Activated T-helper 2 cell treated with anti-CD3 and anti-CD28 coated beads, Interferon-gamma antibody, Interleukin-2, Interleukin-4, amounts not matched to agents 10 μg/mL and 5 μg/mL and 100 μg/mL, durations not matched to agents 14 hours and 24 hours and 36 hours (primary cell): Measurements from ENCODE around the gene KAZN. TPM values are rescaled to one million over a fixed set of nuclear protein-coding genes. Genes with fewer than 3 reads are reported as not detected.

Experiments
- DNase-seq: peaks from one replicate; pipeline ENCODE4 v3.0.0; 2021; ENCODE audit warnings: low spot score
- H3K27ac Mint-ChIP-seq: one replicate; pipeline ENCODE4 v1.8.0; 2021; ENCODE audit warnings: mixed read lengths
- H3K27me3 Mint-ChIP-seq: one replicate; pipeline ENCODE4 v1.8.0; 2021; ENCODE audit warnings: low read depth, mixed read lengths
- H3K36me3 Mint-ChIP-seq: one replicate; pipeline ENCODE4 v1.8.0; 2021; ENCODE audit warnings: low read depth, mixed read lengths
- H3K4me1 Mint-ChIP-seq: one replicate; pipeline ENCODE4 v1.8.0; 2021; ENCODE audit warnings: low read depth, mixed read lengths
- H3K4me3 Mint-ChIP-seq: one replicate; pipeline ENCODE4 v1.8.0; 2021; ENCODE audit warnings: low read depth, mild to moderate bottlenecking, moderate library complexity, mixed read lengths
- H3K9me3 Mint-ChIP-seq: one replicate; pipeline ENCODE4 v1.8.0; 2021; ENCODE audit warnings: mixed read lengths
- intact Hi-C: fragments of 100-400 bp; cut with micrococcal nuclease; formaldehyde crosslinking; loops from one replicate; pipeline ENCODE4 v1.15.1; 2023
- total RNA-seq: library from RNA; stranded (reverse); gene quantifications from 2 replicates; pipeline ENCODE4 v1.2.3, GENCODE V29; 2022

The KAZN gene
- total RNA-seq, 1 donor from 2014 or later = 0.68 TPM

DNA sequence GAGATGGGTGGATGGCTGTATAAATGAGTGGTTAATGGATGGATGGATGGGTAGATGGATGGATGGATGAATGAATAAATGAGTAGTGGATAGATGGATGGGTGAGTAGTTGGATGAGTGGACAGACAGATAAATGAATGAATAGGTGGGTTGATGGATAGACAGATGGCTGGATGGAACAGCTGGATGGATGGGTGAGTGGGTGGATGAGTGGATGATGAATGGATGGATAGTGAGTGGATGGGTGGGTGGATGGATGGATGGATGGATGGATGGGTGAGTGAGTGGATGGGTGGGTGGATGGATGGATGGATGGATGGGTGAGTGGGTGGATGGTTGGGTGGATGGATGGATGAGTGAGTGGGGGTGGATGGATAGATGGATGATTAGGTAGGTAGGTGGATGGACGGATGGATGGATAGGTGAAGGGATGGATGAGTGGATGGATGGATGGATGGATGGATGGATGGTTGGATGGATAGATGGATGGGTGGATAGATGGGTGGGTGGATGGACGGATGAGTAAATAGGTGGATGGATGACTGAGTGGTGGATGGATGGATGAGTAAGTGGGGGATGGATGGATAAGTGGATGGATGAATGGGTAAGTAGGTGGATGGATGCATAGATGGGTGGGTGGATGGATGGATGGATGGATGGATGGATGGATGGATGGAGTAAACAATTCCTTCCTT lies 246.6 kb downstream of the KAZN start:
- H3K4me3 Mint-ChIP-seq = no peak overlapping the region
- H3K27me3 Mint-ChIP-seq = no peaks in the 10 kb centered on the region
- H3K9me3 Mint-ChIP-seq = peaks cover 36% of the 10 kb centered on the region
- DNase-seq = no peak
- intact Hi-C loops = no loop called here
- H3K4me1 Mint-ChIP-seq = no peaks in the 10 kb centered on the region
- no peaks in the 10 kb centered on the region for H3K36me3 Mint-ChIP-seq
- no peak overlapping the region for H3K27ac Mint-ChIP-seq

DNA sequence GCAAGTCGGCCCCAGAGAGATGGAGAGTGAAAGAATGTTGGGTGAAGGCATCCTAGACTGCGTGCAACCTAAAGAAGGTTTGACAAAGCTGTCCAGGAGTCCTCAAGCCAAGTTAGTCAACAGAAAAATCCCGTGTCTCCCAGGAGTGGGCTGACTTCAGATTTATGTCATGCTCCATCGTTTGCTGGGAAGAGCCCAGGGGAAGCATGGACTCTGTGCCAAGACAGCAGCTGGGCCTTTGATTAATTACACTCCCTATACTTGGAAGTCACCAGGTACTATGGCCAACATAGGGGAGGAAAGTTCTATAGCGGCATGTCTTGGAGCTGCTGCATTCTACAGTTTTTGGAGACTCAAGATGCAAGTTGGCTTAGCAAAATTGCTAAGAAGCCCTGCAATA lies 247.4 kb downstream of the KAZN start:
- Mint-ChIP-seq H3K36me3 (no peaks in the 10 kb centered on the region), H3K27ac (no peak overlapping the region), H3K4me3 (no peak overlapping the region), H3K4me1 (no peaks in the 10 kb centered on the region), H3K9me3 (peaks cover 32% of the 10 kb centered on the region), H3K27me3 (no peaks in the 10 kb centered on the region)
- DNase-seq = no peak
- intact Hi-C loops = no loop called here

DNA sequence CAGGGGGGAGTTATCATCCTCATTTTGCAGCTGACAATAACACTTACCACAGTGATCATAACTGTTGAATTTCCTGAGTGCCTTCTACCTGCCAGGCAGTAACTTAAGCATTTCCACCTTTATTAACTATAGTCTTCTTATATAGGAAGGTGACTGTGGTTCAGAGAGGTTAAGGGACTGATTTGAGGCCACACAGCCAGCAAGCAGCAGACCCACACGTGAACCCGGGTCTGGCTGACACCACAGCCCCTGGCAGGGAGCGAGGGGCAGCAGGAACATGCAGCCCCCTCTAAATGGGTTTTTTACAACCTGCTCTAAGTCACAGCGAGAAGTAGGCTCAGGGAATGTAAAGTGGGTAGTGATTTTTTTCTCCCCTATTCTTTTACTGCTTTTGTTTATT lies 248.2 kb downstream of the KAZN start:
- Mint-ChIP-seq H3K9me3 (peaks cover 28% of the 10 kb centered on the region), H3K4me3 (no peak overlapping the region), H3K4me1 (no peaks in the 10 kb centered on the region), H3K36me3 (no peaks in the 10 kb centered on the region), H3K27ac (no peak overlapping the region), H3K27me3 (no peaks in the 10 kb centered on the region)
- intact Hi-C loops = no loop called here
- DNase-seq = no peak

DNA sequence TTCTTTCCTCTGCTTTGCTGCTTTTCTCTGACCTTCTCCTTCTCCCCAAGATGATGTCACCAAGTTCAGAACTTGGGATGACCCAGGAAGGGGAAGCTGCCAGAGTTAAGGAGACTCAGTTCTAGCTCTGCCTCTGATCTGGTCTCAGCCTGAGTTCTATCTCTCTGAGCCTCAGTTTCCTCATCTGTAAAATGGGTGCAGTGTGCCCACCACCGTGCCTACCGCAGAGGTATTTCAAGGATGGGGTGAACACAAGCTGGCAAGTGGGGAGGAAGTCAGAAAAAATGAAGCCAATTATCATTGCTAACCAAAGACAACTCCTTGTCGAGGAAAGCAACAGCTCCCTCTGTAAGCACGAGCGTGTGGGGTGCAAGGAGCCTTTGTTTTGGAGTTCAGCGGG lies 249.7 kb downstream of the KAZN start:
- Mint-ChIP-seq H3K4me3 (no peak overlapping the region), H3K27me3 (no peaks in the 10 kb centered on the region), H3K36me3 (no peaks in the 10 kb centered on the region), H3K27ac (no peak overlapping the region), H3K4me1 (no peaks in the 10 kb centered on the region), H3K9me3 (peaks cover 13% of the 10 kb centered on the region)
- intact Hi-C loops = no loop called here
- DNase-seq = no peak

DNA sequence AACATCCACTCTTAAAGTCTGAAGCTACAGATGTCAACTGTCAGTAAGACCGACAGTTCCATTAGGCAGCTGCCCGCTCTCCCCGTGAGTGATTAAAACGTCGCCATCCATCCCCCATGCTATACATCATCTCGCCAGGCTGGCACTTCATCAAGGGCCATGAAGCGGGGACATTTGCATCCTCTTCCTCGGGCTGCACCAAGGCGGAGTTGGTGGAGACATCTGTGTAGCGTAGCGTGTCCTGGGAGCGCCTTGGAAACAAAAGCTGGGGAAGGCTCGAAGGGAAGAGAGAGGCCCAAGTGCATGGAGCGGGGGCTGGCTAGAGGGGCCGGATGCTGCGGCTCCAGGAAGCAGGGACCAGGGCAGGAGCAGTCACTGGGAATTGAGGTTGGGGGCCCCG lies 250.1 kb downstream of the KAZN start:
- Mint-ChIP-seq H3K9me3 (peaks cover 11% of the 10 kb centered on the region), H3K27me3 (no peaks in the 10 kb centered on the region), H3K4me3 (no peak overlapping the region), H3K27ac (no peak overlapping the region), H3K36me3 (no peaks in the 10 kb centered on the region), H3K4me1 (no peaks in the 10 kb centered on the region)
- DNase-seq = no peak
- intact Hi-C loops = no loop called here

DNA sequence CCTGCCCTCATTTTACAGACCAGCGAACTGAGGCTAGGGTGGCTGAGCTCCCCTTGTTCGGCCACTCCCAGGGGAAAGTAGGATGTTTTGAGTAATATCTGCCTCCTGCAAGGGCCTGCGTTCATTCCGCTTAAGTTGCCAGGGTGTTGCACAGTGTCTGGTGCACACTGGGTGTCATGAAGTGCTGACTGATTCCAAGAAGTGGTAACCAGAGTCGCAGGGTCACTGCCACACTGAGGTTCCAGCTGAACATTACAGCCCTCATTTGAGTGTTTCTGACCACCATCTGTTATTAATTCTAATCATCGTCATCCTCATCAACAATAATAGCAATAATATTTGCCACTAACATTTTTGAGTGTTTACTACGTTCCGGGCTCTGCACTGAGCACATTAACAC lies 250.6 kb downstream of the KAZN start:
- DNase-seq = no peak
- intact Hi-C loops = no loop called here

DNA sequence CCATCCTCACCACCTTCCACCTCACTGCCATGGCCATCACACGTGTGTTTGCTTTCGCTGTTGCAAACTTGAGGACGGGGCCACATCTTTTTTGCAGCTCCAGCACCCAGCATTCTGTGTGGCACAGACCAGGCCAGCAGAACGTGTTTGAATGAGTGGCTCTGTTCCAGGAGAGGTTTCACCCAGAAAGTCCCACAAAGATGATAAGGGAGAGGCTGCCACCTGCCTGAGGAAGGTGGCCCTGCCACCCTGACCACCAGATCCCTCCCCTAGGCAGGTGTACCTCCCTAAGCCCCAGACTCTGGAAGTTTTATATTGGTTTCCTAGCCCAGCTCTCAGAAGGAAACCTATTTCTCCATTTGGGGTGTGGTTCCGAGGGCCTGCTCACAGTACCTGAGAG lies 252.1 kb downstream of the KAZN start:
- intact Hi-C loops = no loop called here

More for the DNA sequence above, 250.6 kb downstream of the KAZN start:
- no peaks in the 10 kb centered on the region for H3K36me3 Mint-ChIP-seq
- H3K4me3 Mint-ChIP-seq = no peak overlapping the region
- H3K9me3 Mint-ChIP-seq = peaks cover 7% of the 10 kb centered on the region
- no peaks in the 10 kb centered on the region for H3K4me1 Mint-ChIP-seq
- H3K27ac Mint-ChIP-seq = no peak overlapping the region
- H3K27me3 Mint-ChIP-seq = no peaks in the 10 kb centered on the region

DNA sequence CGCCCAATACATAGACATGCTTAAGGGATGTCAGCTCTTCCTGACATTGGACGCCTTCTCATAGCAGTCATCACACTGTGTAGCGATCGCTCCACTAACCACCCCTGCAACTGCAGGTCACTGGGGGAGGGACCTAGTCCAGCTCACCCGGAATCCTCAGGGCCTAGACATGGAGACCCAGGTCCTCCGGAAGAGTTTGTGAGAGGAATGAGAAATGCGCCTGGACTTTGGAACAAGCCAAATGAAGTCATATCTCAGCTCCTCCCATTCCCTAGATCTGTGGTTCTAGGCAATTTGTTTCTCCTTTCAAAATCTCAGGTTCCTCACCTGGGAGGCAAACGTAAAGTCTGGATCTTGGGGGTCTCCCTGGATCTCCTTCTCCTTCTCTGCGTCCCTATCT lies 253.3 kb downstream of the KAZN start:
- Mint-ChIP-seq H3K36me3 (no peaks in the 10 kb centered on the region), H3K4me1 (no peaks in the 10 kb centered on the region), H3K27me3 (no peaks in the 10 kb centered on the region), H3K4me3 (no peak overlapping the region), H3K9me3 (no peaks in the 10 kb centered on the region), H3K27ac (no peak overlapping the region)
- DNase-seq = no peak
- intact Hi-C loops = no loop called here

More for the DNA sequence above, 252.1 kb downstream of the KAZN start:
- Mint-ChIP-seq H3K27me3 (no peaks in the 10 kb centered on the region), H3K36me3 (no peaks in the 10 kb centered on the region), H3K4me1 (no peaks in the 10 kb centered on the region), H3K27ac (no peak overlapping the region), H3K9me3 (no peaks in the 10 kb centered on the region), H3K4me3 (no peak overlapping the region)
- DNase-seq = no peak

DNA sequence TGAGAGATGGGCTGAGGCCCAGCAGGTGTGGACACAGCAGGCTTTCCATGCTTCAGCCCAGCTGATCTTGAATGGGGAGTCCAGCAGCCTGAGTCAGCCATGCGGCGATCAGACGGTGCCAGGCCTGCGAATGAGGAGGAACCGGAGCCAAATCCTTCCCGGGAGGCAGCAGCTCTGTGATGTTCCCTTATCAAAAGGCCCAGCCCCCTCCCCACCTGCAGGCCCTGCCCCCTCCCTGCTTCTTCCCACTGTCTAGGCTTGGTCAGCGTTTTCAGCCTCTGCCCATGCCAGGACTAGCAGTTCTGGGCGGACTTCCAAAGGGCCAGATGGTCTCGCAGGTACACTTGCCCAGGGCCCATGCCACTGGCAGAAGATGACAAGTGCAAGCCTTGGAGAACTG lies 253.8 kb downstream of the KAZN start:
- no peaks in the 10 kb centered on the region for H3K4me1 Mint-ChIP-seq
- H3K9me3 Mint-ChIP-seq = no peaks in the 10 kb centered on the region
- H3K27ac Mint-ChIP-seq = no peak overlapping the region
- H3K4me3 Mint-ChIP-seq = no peak overlapping the region
- no peaks in the 10 kb centered on the region for H3K27me3 Mint-ChIP-seq
- intact Hi-C loops = no loop called here
- no peaks in the 10 kb centered on the region for H3K36me3 Mint-ChIP-seq
- no peak for DNase-seq

DNA sequence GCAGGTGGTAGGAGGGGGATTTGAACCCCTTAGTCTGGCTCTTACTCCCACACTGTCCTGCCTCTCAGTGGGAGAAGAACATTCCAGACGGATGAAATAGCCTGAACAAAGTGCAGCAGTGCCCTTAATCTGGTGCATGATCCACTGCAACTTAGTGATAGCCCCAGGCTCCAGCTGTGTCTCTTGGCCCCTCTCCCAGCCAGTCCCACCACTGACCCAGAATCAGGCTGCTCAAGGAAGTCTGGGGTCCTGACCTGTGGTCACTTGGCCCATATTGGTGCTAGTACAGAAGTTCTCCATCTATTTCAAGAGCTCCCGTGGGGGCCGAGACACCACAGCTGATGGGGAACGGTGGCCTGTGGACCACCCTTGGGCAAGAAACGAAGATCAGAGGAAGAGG lies 255.0 kb downstream of the KAZN start:
- intact Hi-C loops = no loop called here
- Mint-ChIP-seq H3K4me3 (no peak overlapping the region), H3K36me3 (no peaks in the 10 kb centered on the region), H3K27me3 (no peaks in the 10 kb centered on the region), H3K9me3 (no peaks in the 10 kb centered on the region), H3K4me1 (no peaks in the 10 kb centered on the region), H3K27ac (no peak overlapping the region)
- no peak for DNase-seq

DNA sequence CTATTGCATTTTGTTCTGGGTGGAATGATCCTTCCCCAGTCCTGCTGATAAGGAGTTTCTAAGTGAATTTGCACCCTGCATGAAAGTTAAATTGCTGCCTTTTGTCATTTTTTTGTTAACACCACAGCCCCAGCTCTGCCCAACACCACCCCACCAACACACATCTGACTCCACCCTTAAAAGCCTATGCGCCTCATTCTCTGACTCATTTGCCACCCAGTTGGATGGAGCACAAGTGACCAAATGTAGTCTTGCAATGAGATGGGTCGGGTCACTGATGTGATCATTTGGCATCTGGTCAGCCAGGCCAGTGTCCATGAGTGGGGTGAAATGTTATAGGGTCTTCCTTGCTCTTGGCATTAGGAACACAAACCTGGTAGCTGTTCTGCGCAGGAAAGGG lies 256.8 kb downstream of the KAZN start:
- intact Hi-C loops = no loop called here
- H3K4me3 Mint-ChIP-seq = no peak overlapping the region
- no peaks in the 10 kb centered on the region for H3K9me3 Mint-ChIP-seq
- no peak for DNase-seq
- no peaks in the 10 kb centered on the region for H3K36me3 Mint-ChIP-seq
- H3K27ac Mint-ChIP-seq = no peak overlapping the region
- no peaks in the 10 kb centered on the region for H3K4me1 Mint-ChIP-seq
- H3K27me3 Mint-ChIP-seq = no peaks in the 10 kb centered on the region

DNA sequence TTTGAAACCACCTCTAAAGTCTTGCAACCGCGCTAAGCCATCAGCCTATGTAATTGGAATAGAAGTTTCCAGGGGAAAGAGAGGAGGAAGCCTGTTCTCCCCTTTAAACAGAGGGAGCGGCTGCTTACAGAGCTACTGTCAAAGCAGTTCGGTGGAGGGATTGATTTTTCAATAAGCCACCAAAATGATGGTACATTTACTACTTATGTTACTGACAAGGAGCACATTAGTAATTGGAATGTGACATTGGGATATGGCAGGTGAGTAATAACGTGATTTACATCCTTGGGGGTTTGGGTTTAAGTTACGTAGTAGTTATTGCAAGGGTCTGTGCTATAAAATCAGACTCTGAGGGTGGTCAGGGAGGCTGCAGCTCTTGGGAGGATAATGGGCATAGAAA lies 257.3 kb downstream of the KAZN start:
- no peak for DNase-seq
- intact Hi-C loops = no loop called here
- Mint-ChIP-seq H3K4me1 (no peaks in the 10 kb centered on the region), H3K9me3 (no peaks in the 10 kb centered on the region), H3K36me3 (no peaks in the 10 kb centered on the region), H3K27me3 (no peaks in the 10 kb centered on the region), H3K4me3 (no peak overlapping the region), H3K27ac (no peak overlapping the region)

DNA sequence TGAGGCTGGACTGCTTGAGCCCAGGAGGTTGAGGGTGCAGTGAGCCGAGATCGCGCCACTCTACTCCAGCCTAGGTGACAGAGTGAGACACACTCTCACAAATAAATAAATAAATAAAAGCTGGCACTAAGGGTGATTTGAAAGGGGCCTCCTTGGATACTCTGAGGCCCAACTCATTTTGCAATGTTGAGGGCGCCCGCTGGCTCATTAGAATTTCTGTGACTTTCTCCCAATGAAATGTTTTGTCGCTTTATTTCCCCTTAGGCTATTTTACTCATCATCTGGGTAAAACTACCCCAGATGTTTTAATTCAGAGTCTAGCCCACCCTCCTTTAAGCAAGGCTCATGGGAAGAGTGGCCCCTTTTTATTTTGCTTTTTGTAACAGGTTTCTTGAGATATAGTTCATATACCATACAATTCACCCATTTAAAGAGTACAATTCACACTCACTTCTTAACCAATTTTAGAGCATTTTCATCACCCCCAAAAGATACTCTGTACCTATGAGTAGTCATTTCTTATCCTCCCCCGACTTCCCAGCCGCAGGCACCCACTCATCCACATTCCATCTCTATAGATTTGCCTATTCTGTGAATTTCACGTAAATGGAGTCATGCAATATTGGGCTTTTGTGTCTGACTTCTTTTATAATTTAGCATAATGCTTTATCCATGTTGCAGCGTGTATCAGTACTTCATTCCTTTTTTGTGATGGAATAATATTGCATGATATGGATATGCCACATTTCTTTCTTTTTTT lies 259.1 kb downstream of the KAZN start:
- H3K9me3 Mint-ChIP-seq = no peaks in the 10 kb centered on the region
- H3K4me3 Mint-ChIP-seq = no peak overlapping the region
- no peaks in the 10 kb centered on the region for H3K36me3 Mint-ChIP-seq
- no peak overlapping the region for H3K27ac Mint-ChIP-seq
- intact Hi-C loops = no loop called here
- DNase-seq = no peak
- no peaks in the 10 kb centered on the region for H3K4me1 Mint-ChIP-seq
- no peaks in the 10 kb centered on the region for H3K27me3 Mint-ChIP-seq
